SK-N-MC (cell line): ENCODE data around the gene PIK3C2G.

Source experiments
- EZH2 ChIP-seq: fragments of 200-600 bp; sonication (generic); IDR thresholded peaks from one replicate; pipeline ENCODE4 v1.6.1; 2017; ENCODE audit warnings: antibody characterized with exemption
- POLR2AphosphoS5 ChIP-seq: IDR thresholded peaks from 2 replicates; pipeline ENCODE4 v1.6.1; 2012; ENCODE audit warnings: mild to moderate bottlenecking, low read depth, low read length, borderline replicate concordance

- no peak for TF ChIP-seq POLR2AphosphoS5
- no peak for TF ChIP-seq EZH2
Observed at GRCh38 chr12:18640321-18640955, 379.1 kb downstream of the PIK3C2G start.
